GM23338 (cell line): Measurements from ENCODE around the gene RBM33. TPM values are rescaled to one million over a fixed set of nuclear protein-coding genes. Genes with fewer than 3 reads are reported as not detected.

Experiments
- ATAC-seq: fragments of 200-7000 bp; cut with Tn5 transposase; 3 replicates; pipeline ENCODE4 v1.9.1; 2020
- DNase-seq: peaks from one replicate; pipeline ENCODE4 v3.0.0-alpha.2; 2015; ENCODE audit warnings: low spot score
- H2AFZ ChIP-seq: fragments of 200-600 bp; sonication (generic); 2 replicates; pipeline ENCODE4 v1.8.0; 2016; ENCODE audit warnings: antibody characterized with exemption, mild to moderate bottlenecking, moderate library complexity
- H3F3A ChIP-seq: fragments of 200-600 bp; sonication (generic); replicated peaks from 2 replicates; pipeline ENCODE4 v1.8.0; 2017; ENCODE audit warnings: antibody characterized with exemption, mixed run types, low read depth
- H3K27ac ChIP-seq: fragments of 200-600 bp; sonication (generic); 2 replicates; pipeline ENCODE4 v1.6.1; 2016; ENCODE audit warnings: low read depth
- H3K27me3 ChIP-seq: fragments of 200-600 bp; sonication (generic); 2 replicates; pipeline ENCODE4 v1.8.0; 2016; ENCODE audit warnings: mild to moderate bottlenecking, mixed run types, moderate library complexity; ENCODE audit not compliant: insufficient read depth
- H3K36me3 ChIP-seq: fragments of 200-600 bp; sonication (generic); 2 replicates; pipeline ENCODE4 v1.8.0; 2016; ENCODE audit warnings: mild to moderate bottlenecking; ENCODE audit not compliant: insufficient read depth
- H3K4me1 ChIP-seq: fragments of 200-600 bp; sonication (generic); 2 replicates; pipeline ENCODE4 v1.8.0; 2016; ENCODE audit warnings: mild to moderate bottlenecking, moderate library complexity; ENCODE audit not compliant: insufficient read depth
- H3K4me2 ChIP-seq: fragments of 200-600 bp; sonication (generic); 2 replicates; pipeline ENCODE4 v1.7.1; 2017; ENCODE audit warnings: mixed run types
- H3K4me3 ChIP-seq: fragments of 200-600 bp; sonication (generic); 2 replicates; pipeline ENCODE4 v1.6.1; 2016; ENCODE audit warnings: mixed run types
- H3K79me2 ChIP-seq: fragments of 200-600 bp; sonication (generic); replicated peaks from 2 replicates; pipeline ENCODE4 v1.8.0; 2017; ENCODE audit warnings: mild to moderate bottlenecking; ENCODE audit not compliant: insufficient read depth
- H3K9me2 ChIP-seq: fragments of 200-600 bp; sonication (generic); 2 replicates; pipeline ENCODE4 v1.8.0; 2017; ENCODE audit not compliant: insufficient read depth
- H4K20me1 ChIP-seq: fragments of 200-600 bp; sonication (generic); replicated peaks from 2 replicates; pipeline ENCODE4 v1.8.0; 2017; ENCODE audit warnings: mild to moderate bottlenecking; ENCODE audit not compliant: insufficient read depth
- H3K27ac Mint-ChIP-seq: 2 replicates; pipeline ENCODE4 v1.8.0; 2020; ENCODE audit warnings: inconsistent platforms, mild to moderate bottlenecking, moderate library complexity, mixed read lengths
- H3K27me3 Mint-ChIP-seq: 3 replicates; pipeline ENCODE4 v1.8.0; 2022; ENCODE audit warnings: low read depth, mild to moderate bottlenecking, moderate library complexity, mixed read lengths, inconsistent platforms; ENCODE audit not compliant: insufficient read depth, poor library complexity
- H3K36me3 Mint-ChIP-seq: 3 replicates; pipeline ENCODE4 v1.8.0; 2021; ENCODE audit warnings: low read depth, mild to moderate bottlenecking, inconsistent platforms, moderate library complexity, mixed read lengths
- H3K4me1 Mint-ChIP-seq: 3 replicates; pipeline ENCODE4 v1.8.0; 2020; ENCODE audit warnings: mild to moderate bottlenecking, inconsistent platforms, mixed read lengths
- H3K4me3 Mint-ChIP-seq: 3 replicates; pipeline ENCODE4 v1.8.0; 2021; ENCODE audit warnings: moderate library complexity, mild to moderate bottlenecking, inconsistent platforms, mixed read lengths
- H3K9me3 Mint-ChIP-seq: 3 replicates; pipeline ENCODE4 v1.8.0; 2020; ENCODE audit warnings: moderate library complexity, mild to moderate bottlenecking, inconsistent platforms, mixed read lengths
- CREB1 ChIP-seq: fragments of 250-450 bp; sonication (Bioruptor Pico); IDR thresholded peaks from 2 replicates; pipeline ENCODE4 v1.5.0; 2020; ENCODE audit warnings: low read depth, mild to moderate bottlenecking, moderate library complexity
- EZH2 ChIP-seq: fragments of 200-600 bp; sonication (generic); IDR thresholded peaks from one replicate; pipeline ENCODE4 v1.8.0; 2017; ENCODE audit warnings: antibody characterized with exemption, mild to moderate bottlenecking, low read depth; ENCODE audit not compliant: unreplicated experiment
- POLR2AphosphoS5 ChIP-seq: IDR thresholded peaks from 2 replicates; pipeline ENCODE4 v1.6.1; 2016; ENCODE audit warnings: antibody characterized with exemption, low read depth
- STAT1 ChIP-seq: IDR thresholded peaks from one replicate; pipeline ENCODE4 v1.6.1; 2016; ENCODE audit warnings: antibody characterized with exemption; ENCODE audit not compliant: unreplicated experiment
- ZNF114 ChIP-seq: fragments of 250-450 bp; sonication (Bioruptor Pico); IDR thresholded peaks from 2 replicates; pipeline ENCODE4 v1.5.0; 2020; ENCODE audit warnings: mild to moderate bottlenecking, moderate library complexity
- ZNF331 ChIP-seq: fragments of 250-450 bp; sonication (Bioruptor Pico); IDR thresholded peaks from 2 replicates; pipeline ENCODE4 v1.5.0; 2020; ENCODE audit warnings: low read depth, mild to moderate bottlenecking, moderate library complexity
- ZNF462 ChIP-seq: fragments of 250-450 bp; sonication (Bioruptor Pico); IDR thresholded peaks from 2 replicates; pipeline ENCODE4 v1.5.0; 2020; ENCODE audit warnings: mild to moderate bottlenecking, moderate library complexity
- polyA plus RNA-seq: library from polyadenylated mRNA; unstranded; fragments of >200 nt; fragmentation: Nextera tagmentation; extraction: Ambion mirVana; gene quantifications from 2 replicates; pipeline ENCODE4 v1.2.1, GENCODE V29; 2016
- total RNA-seq: library from RNA; depleted of rRNA; stranded (reverse); fragments of >200 nt; shearing (Covaris generic); gene quantifications from 2 replicates; pipeline ENCODE4 v1.2.3, GENCODE V29; 2014
- TF ChIP-seq, protein P1 (sequence below): IDR thresholded peaks from one replicate; pipeline ENCODE4 v1.6.1; 2018; ENCODE audit warnings: antibody characterized with exemption; ENCODE audit not compliant: unreplicated experiment
- TF ChIP-seq, protein P2 (sequence below): IDR thresholded peaks from 2 replicates; pipeline ENCODE4 v1.6.1; 2016; ENCODE audit warnings: antibody characterized with exemption

Gene RBM33
- total and polyA plus RNA-seq, 2 experiments from 2014 or later: 47.7 to 94.7 TPM

DNA sequence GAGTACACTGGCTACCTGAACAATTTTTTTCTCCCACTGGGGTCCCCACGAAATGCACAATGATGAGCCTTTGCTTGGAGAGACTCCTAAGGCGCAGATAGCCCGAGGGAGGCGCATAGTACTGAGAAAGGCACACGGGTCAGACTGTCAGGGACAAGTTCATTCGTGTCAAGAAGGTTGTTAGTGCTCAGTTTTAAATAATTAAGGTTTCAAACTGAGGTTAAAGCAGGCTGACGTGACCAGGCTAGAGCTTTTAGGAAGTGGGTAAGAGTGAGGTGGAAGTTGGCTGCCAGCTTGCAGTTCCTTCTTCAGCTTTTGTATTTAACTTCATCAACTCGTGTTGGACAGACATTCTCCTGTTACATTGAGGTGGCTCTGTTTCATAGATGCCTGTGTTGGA, 31.6 kb downstream of the RBM33 start (continued):
- no peak for TF ChIP-seq ZNF462 (CRISPR knock-in tag)
- no peak for TF ChIP-seq ZNF114 (CRISPR knock-in tag)
- no peak for TF ChIP-seq POLR2AphosphoS5

DNA sequence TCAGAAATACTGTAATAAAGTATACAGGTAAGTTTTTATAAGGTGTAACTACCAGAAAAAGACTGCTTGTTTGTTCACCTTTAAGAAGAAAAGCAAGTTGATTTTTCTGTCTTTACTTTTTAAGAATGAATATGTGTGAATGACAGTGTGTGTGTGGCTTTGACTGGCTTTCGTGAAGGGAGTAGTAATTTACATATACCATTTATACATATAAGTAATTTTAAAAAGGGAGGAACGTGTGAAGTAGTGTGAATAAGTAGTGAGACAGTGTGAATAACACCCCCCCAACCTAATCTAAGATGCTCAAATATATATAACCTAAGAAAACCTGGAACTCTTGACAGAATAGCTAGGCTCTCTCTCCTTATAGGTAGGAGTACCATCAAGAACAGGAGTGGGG, 33.2 kb downstream of the RBM33 start:
- Mint-ChIP-seq H3K27ac (no peak overlapping the region), H3K4me1 (peaks cover 26% of the 10 kb centered on the region), H3K27me3 (peaks cover 2% of the 10 kb centered on the region), H3K9me3 (no peaks in the 10 kb centered on the region), H3K36me3 (peaks cover 30% of the 10 kb centered on the region), H3K4me3 (no peak overlapping the region)
- no peaks in the 10 kb centered on the region for H3K27me3 ChIP-seq
- no peak overlapping the region for H3K4me2 ChIP-seq
- peaks cover 13% of the 10 kb centered on the region for H3K4me1 ChIP-seq
- DNase-seq: no peak
- H3K79me2 ChIP-seq: peaks cover 90% of the 10 kb centered on the region
- no peak overlapping the region for H3K27ac ChIP-seq
- no peaks in the 10 kb centered on the region for H3F3A ChIP-seq
- no peaks in the 10 kb centered on the region for H3K36me3 ChIP-seq
- H3K9me2 ChIP-seq: no peaks in the 10 kb centered on the region
- no peak overlapping the region for H3K4me3 ChIP-seq
- peaks cover 30% of the 10 kb centered on the region; the same call in 1 of the 2 replicates for H4K20me1 ChIP-seq
- no peak for ATAC-seq
- no peak overlapping the region for H2AFZ ChIP-seq
- TF ChIP-seq, protein P1, sequence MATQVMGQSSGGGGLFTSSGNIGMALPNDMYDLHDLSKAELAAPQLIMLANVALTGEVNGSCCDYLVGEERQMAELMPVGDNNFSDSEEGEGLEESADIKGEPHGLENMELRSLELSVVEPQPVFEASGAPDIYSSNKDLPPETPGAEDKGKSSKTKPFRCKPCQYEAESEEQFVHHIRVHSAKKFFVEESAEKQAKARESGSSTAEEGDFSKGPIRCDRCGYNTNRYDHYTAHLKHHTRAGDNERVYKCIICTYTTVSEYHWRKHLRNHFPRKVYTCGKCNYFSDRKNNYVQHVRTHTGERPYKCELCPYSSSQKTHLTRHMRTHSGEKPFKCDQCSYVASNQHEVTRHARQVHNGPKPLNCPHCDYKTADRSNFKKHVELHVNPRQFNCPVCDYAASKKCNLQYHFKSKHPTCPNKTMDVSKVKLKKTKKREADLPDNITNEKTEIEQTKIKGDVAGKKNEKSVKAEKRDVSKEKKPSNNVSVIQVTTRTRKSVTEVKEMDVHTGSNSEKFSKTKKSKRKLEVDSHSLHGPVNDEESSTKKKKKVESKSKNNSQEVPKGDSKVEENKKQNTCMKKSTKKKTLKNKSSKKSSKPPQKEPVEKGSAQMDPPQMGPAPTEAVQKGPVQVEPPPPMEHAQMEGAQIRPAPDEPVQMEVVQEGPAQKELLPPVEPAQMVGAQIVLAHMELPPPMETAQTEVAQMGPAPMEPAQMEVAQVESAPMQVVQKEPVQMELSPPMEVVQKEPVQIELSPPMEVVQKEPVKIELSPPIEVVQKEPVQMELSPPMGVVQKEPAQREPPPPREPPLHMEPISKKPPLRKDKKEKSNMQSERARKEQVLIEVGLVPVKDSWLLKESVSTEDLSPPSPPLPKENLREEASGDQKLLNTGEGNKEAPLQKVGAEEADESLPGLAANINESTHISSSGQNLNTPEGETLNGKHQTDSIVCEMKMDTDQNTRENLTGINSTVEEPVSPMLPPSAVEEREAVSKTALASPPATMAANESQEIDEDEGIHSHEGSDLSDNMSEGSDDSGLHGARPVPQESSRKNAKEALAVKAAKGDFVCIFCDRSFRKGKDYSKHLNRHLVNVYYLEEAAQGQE: no peak
- TF ChIP-seq EZH2: no peak
- no peak for TF ChIP-seq ZNF331 (CRISPR knock-in tag)
- TF ChIP-seq, protein P2, sequence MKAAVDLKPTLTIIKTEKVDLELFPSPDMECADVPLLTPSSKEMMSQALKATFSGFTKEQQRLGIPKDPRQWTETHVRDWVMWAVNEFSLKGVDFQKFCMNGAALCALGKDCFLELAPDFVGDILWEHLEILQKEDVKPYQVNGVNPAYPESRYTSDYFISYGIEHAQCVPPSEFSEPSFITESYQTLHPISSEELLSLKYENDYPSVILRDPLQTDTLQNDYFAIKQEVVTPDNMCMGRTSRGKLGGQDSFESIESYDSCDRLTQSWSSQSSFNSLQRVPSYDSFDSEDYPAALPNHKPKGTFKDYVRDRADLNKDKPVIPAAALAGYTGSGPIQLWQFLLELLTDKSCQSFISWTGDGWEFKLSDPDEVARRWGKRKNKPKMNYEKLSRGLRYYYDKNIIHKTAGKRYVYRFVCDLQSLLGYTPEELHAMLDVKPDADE: no peak
- no peak for TF ChIP-seq ZNF114 (CRISPR knock-in tag)
- no peak for TF ChIP-seq CREB1 (CRISPR knock-in tag)
- no peak for TF ChIP-seq STAT1
